Right lung (tissue), 10 donors: ENCODE results near the gene RPF1. TPM values are rescaled to one million over a fixed set of nuclear protein-coding genes. Genes with fewer than 3 reads are reported as not detected.
"Not testable (repeated sequence)": the region's sequence is repeated elsewhere in the genome, so short reads cannot be mapped to it uniquely, and the experiment has no call there.

Experiments
- DNase-seq, 2 donors: peaks; one replicate each; pipeline ENCODE4 v3.0.0-alpha.2; 2013
- long read RNA-seq, 8 donors: transcript quantifications; one replicate each; lab custom pipeline, GENCODE V29; 2026
- polyA plus RNA-seq, 5 donors: library from polyadenylated mRNA; unstranded; fragments of 120-200 nt; gene quantifications; one replicate each; pipeline versions ENCODE4 v1.2.1 to v1.2.3, GENCODE V29; 2013; ENCODE audit warnings: inconsistent platforms in 1 of 5, low replicate concordance in 1 of 5; ENCODE audit not compliant: insufficient read length in 5 of 5, insufficient read depth in 1 of 5

Gene RPF1
- 10 to 100 TPM; 33.7 to 46.6 (median 38.2) TPM for polyA plus RNA-seq
- long read RNA-seq, donor 1, transcript RPF1-201 (9 exons, 1,385 nt): major isoform, 15 of 47 reads
- long read RNA-seq, donor 1, partial matches to known transcripts: 31 of 47 reads
- long read RNA-seq, donor 1, other reads (novel, unspliced or antisense): 0 of 47 reads
- long read RNA-seq, donor 2, transcript RPF1-201 (9 exons, 1,385 nt): major isoform, 12 of 13 reads
- long read RNA-seq, donor 2, partial matches to known transcripts: 0 of 13 reads
- long read RNA-seq, donor 2, other reads (novel, unspliced or antisense): 0 of 13 reads
- long read RNA-seq, donor 3, transcript RPF1-201 (9 exons, 1,385 nt): major isoform, 15 of 21 reads
- long read RNA-seq, donor 3, partial matches to known transcripts: 6 of 21 reads
- long read RNA-seq, donor 3, other reads (novel, unspliced or antisense): 0 of 21 reads
- long read RNA-seq, donor 4, transcript RPF1-201 (9 exons, 1,385 nt): major isoform, 9 of 19 reads
- long read RNA-seq, donor 4, partial matches to known transcripts: 10 of 19 reads
- long read RNA-seq, donor 4, other reads (novel, unspliced or antisense): 0 of 19 reads
- long read RNA-seq, donor 5, transcript RPF1-201 (9 exons, 1,385 nt): major isoform, 24 of 38 reads
- long read RNA-seq, donor 5, partial matches to known transcripts: 13 of 38 reads
- long read RNA-seq, donor 5, other reads (novel, unspliced or antisense): 0 of 38 reads
- long read RNA-seq, donor 6, transcript RPF1-201 (9 exons, 1,385 nt): major isoform, 15 of 772 reads
- long read RNA-seq, donor 6, partial matches to known transcripts: 718 of 772 reads
- long read RNA-seq, donor 6, other reads (novel, unspliced or antisense): 37 of 772 reads
- long read RNA-seq, donor 7, transcript RPF1-201 (9 exons, 1,385 nt): major isoform, 15 of 864 reads
- long read RNA-seq, donor 7, partial matches to known transcripts: 0 of 864 reads
- long read RNA-seq, donor 7, other reads (novel, unspliced or antisense): 849 of 864 reads
- long read RNA-seq, donor 8, transcript RPF1-201 (9 exons, 1,385 nt): major isoform, 6 of 330 reads
- long read RNA-seq, donor 8, partial matches to known transcripts: 324 of 330 reads
- long read RNA-seq, donor 8, other reads (novel, unspliced or antisense): 0 of 330 reads

GRCh38 chr1:84478876-84479868 lies at the start of gene RPF1:
Gene RPF1, plus strand, starts transcription at chr1:84479266. Its CDS starts 16 bp downstream, at chr1:84479282.
- DNase-seq: peak; percentile 78 to 82

- DNase-seq: no peak
Observed at GRCh38 chr1:84430546-84430945, 48.5 kb upstream of the RPF1 start.

DNA sequence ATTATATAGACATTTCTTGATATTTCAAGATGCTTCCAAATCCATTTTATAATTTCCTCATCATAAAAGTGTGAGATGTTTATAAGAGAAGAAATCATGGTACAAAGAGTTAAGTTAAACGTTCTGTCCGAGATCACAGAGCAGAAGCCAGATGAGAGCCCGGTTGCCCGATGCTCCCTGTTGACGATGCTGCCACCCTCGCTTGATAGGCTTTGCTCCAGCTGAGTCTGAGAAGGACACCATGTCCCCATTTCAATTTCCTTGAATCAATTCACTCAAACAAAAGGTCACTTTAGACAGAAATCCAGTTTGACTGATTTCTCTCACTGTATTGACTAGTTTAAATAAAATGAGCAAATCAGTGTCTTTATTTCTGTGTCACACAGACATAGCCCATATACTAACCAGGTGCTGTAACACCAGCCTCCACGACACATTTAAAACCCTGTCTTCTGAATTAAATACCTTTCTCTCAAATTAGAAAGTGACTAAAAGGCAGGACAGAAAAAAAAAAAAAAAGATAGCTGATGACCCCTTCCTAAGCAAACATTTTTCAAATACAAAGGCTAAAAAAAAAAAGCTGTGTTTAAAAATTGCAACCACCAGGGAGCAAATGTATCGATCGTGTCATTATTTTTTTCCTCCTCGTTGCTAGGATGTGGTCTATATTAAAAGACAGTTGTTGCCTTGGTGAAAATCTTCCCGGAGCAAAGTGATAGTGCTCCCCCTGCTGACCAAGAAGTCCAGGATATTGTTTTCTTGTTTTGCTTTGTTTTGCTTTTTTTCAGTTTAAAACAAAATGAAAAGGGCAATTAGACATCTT lies 45.6 kb upstream of the RPF1 start:
- peak; percentile 42 to 55 for DNase-seq

DNA sequence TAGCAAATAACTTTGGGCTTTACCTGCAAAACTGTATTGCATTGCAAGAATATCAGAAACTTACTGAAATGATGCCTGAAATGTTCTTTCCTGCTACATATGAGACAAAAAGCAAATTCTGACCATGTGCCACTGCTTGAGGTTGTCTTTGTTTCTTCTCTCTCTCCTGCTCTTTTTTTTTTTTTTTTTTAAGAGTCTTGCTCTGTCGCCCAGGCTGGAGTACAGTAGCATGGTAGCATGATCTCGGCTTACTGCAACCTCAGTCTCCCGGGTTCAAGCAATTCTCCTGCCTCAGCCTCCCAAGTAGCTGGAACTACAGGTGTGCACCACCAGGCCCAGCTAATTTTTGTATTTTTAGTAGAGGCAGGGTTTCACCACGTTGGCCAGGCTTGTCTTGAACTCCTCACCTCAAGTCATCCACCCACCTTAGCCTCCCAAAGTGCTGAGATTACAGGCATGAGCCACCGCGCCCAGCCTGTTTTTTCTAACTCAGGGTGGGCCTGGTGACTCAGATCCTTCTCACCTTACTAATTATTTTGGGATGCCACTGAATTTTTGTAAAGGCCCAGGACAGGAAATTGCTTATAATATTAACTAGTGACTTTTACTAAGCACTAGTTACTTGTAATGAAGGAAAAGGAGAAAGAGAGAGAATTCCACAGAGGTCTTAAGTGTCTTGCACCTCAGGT lies 44.8 kb upstream of the RPF1 start:
- DNase-seq: no peak

- DNase-seq: no peak
Observed at GRCh38 chr1:84434801-84435549, 44.1 kb upstream of the RPF1 start.

DNA sequence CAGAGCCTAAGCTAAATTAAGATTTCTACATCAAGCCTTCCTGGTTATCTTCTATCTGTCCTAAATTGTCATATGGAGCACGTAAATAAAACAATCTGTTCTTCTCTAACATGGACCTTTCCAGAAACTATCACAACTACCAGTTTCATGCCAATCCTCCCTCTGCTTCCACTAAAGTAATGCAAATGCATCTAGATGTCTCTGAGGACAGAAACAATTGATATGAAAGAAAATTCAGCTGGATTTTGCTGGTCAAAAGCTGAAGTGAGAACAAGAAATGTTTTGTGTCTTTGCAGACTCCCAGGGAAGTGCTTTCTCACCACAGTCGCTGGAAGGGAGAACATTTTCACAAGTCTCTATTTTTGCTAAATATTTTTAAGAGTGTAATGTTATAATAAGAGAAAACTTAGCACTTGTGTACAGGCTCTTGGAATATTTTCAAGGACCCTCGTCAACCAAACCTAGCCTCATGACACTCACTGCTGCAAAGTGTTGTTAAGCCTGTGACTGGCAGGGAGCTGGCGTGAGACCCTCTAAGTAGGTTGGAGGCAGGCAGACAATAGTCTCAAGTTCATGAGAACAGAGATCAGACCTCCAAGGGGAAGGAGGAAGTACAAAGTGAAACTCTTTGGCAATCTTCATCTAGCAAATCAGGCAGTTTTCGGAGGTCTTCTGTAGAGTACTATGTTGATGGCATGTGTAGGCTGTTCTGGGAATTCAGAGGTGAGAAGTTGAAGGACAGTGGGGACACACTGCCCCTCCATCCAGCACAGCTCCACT lies 42.0 kb upstream of the RPF1 start:
- DNase-seq: no peak

- DNase-seq: peak; percentile 24 to 35
Observed at GRCh38 chr1:84442256-84442655, 36.8 kb upstream of the RPF1 start.

DNA sequence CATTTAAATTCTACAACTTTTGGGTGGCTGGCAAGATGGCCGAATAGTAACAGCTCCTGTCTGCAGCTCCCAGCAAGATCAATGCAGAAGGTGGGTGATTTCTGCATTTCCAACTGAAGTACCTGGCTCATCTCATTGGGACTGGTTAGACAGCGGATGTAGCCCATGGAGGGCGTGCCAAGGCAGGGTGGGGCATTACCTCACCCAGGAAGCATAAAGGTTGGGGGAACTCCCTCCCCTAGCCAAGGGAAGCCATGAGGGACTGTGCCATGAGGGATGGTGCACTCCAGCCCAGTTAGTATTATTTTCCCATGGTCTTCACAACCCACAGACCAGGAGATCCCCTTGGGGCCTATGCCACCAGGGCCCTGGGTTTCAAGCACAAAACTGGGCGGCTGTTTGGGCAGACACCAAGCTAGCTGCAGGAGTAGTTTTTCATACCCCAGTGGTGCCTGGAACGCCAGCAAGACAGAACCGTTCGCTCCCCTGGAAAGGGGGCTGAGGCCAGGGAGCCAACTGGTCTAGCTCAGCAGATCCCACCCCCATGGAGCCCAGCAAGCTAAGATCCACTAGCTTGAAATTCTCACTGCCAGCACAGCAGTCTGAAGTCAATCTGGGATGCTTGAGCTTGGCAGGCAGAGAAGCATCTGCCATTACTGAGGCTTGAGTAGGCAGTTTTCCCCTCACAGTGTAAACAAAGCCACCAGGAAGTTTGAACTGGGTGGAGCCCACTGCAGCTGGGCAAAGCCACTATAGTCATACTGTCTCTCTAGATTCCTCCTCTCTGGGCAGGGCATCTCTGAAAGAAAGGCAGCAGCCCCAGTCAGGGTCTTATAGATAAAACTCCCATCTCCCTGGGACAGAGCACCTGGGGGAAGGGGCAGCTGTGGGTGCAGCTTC lies 36.1 kb upstream of the RPF1 start:
- not testable (repeated sequence) for DNase-seq

GRCh38 chr1:84448704-84449103 lies 30.4 kb upstream of the RPF1 start:
- not testable (repeated sequence) for DNase-seq

DNA sequence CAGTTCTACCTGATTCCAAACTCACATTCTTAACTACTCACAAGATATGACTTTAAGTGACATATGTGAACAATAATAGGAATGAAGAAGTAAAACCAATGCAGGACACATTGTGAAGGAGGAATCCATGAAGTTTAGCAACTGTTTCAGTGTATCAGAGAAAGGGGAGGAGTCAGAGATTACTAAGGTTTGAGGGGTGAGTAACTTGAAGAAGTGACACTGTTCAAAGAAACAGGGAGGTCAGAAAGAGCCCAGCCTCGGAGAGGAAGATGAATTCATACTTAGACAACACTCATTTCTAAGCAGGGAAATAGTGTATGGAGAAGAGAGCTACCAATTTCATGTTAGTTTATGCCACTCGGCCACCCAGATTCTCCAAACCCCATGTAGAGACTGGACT lies 28.2 kb upstream of the RPF1 start:
- DNase-seq: no peak

- no peak for DNase-seq
Observed at GRCh38 chr1:84452436-84452835, 26.6 kb upstream of the RPF1 start.

- DNase-seq: no peak
Observed at GRCh38 chr1:84462118-84462517, 16.9 kb upstream of the RPF1 start.

- no peak for DNase-seq
Observed at GRCh38 chr1:84467298-84467697, 11.8 kb upstream of the RPF1 start.

GRCh38 chr1:84476225-84476624 lies 2.8 kb upstream of the RPF1 start:
- DNase-seq: no peak

DNA sequence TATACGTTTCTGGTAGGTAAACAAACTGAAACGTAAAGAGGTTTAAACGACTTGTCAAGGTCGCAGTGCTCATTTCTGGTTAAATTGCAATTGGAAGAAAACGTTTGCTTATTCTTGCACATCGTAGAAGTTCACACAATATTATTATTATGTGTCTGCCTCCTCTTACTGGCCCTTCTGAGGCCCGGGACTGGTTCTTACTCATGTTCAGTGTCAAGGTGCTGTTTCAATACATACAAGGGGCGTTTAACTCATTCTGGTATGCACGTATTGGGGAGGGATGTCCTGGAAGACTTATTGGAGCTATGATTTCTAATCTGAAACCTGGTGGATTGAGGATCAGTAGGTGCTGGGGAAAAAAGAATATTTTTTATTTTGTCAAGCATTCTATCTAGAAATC lies 932 bp downstream of the RPF1 start:
- DNase-seq: no peak

DNA sequence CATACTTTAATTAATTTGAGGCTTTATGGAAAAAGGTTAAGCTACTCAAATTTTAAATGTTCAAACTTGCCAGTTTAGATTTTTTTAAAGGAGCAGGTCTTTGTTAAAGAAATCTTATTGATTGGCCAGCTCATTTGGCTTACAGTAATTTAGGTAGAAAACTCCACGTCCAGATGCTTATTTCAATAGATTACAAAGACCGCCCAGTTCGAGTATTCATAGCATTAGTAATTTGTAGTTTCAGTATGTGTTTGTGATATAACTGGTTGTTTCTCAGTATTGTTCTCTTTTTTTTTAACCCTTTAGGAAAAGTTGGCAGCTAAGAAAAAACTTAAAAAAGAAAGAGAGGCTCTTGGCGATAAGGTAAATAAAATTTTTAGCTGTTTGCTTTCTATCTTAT lies 1.6 kb downstream of the RPF1 start:
- no peak for DNase-seq

GRCh38 chr1:84481317-84481716 lies 2.3 kb downstream of the RPF1 start:
- DNase-seq: no peak
